8988T (cell line): ENCODE data around the gene IRF2.
A peak's percentile ranks its signal among the peaks of the same experiment; 100 is the strongest.

Source experiments
- DNase-seq: peaks from one replicate; pipeline ENCODE4 v3.0.0; 2011

IRF2 gene

DNA sequence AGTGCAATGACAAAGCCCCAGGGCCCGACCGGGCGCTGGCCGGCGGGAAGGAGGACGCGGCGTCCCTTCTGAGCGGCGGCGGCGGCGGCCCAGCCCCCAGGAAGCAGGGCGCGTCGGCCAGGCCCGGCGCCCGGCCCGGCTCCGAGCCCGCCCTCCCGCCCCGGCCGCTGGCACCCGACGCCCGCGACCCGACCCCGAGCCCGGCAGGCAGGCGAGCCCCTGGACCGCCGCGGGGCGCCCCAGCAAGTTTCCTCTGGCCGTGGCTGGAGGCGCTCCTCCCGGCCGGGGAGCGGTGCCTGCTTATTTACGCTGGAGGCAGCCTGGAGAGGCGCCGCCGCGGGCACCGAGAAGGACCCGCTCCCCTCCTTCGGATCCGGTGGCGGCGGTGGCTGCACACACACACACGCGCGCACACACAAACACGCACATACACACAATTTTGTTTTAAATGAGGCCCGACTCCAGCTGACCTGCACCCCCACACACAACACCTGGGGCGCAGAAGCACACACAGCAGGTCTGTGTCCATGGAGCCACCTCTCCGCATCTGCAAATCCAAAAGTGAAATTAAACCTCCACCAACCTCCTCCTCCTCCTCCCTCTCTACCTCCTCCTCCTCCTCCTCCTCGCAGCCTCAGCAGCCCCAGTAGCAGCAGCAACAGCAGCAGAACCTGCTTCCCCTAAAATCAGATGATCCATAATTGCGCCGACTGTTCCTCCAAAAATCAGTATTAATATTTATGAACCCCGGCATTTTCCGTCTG lies 669 bp downstream of the IRF2 start:
- DNase-seq, result peak; percentile 35

DNA sequence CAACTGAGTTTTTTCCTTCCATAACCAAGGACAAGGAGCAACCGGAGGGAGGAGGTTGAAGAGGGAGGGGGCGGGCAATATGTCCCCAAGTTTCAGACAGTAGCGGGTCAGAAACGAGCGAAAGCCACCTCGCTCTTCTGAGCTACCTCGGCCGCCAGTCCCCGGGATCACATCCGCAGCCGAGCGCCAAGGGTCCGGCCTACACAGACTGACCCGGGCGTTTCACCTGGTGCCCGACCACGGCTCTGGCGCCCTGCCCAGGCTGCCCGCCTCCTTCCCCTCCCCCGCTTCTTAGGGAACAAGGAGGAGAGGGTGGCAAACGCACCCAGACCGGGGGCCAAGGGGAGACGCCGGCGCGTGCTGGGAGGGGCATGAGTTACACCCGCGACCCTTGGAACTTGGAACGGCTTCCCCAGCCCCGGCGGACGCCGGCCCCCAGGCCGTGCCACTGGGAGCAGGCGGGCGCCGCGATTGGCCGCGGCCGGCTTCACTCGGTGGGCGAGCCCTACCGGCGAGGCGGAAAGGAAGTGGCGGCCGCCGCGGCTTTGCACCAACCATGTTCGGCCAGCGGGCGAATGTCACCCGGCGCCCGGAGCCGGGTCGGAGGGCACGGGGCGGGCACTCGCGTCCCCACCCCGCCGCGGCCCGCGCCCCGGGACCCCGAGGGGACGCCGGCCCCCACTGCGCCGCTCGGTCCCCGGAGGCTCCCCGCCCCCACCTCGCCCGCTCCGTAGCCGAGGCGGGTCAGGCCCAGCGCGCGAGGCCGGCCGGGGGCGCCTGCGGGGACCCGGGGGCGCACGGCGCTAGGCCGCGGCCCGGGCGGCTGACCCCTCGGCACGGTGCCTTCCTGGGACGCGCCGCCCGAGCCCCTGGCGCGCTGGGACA lies 1.5 kb downstream of the IRF2 start:
- peak; percentile 75 for DNase-seq

DNA sequence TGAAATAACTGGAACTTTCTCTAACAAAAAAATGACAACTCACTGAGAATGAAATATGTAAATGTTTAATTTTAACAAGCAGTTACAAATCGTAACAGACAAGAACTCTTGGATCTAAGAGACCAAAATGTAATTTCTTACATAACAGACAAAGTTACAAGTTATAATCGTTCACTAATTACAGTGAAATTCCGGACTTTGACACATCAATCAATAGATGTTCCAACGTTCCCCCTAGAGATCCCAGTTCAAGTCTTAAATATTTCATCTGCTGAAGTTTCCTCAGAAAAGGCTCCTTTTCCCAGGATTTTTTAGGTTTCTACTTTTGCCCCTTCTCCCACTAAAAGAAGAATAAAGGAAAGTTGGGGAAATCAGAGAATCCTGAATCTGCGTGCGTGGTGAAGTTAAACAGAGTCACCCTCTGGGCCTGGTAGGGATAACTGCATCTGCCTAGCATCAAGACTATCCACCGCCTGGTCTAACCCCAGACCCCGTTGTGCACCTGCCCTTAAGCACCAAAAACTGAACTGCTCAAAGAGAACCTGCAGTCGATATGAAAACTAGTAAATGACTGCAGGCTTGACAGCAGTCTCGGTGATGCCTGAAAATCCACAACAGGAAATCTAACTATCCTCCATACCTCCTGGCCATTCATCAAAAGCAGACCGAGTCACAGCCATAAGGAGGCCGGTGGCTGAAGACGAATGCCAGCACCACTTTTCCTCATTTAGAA lies 2.3 kb downstream of the IRF2 start:
- peak; percentile 46 for DNase-seq

DNA sequence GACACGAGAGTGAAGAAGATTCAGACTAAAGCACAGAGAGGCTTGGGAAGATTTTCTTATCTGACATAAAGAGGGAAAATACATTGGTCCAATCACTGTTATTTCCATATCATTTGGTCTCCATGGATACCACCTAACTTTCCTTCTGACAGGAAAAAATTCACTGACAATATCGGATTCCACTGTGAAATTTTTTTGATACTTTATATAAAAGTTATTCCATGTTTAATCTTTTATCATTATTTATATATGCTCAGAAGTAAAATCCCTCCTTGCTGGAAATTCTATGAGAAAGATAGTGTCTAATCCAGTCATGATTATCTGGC lies 3.6 kb downstream of the IRF2 start:
- no peak for DNase-seq

DNA sequence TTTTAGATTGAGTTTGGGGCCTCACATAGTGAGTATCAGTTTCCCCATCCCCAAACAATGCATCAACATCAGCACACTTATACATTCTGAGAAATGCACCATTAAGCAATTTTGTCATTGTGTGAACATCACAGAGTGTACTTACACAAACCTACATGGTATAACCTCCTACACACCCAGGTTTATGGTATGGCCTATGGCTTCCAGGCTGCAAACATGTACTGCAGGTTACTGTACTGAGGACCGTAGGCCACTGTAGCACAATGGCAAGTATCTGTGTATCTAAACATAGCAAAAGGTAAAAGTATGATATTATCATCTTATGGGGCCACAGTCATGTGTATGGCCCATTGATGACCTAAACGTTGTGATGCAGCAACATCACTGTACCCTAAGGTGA lies 7.7 kb downstream of the IRF2 start:
- no peak for DNase-seq

GRCh38 chr4:184464759-184465454 lies 9.4 kb downstream of the IRF2 start:
- DNase-seq, result no peak

DNA sequence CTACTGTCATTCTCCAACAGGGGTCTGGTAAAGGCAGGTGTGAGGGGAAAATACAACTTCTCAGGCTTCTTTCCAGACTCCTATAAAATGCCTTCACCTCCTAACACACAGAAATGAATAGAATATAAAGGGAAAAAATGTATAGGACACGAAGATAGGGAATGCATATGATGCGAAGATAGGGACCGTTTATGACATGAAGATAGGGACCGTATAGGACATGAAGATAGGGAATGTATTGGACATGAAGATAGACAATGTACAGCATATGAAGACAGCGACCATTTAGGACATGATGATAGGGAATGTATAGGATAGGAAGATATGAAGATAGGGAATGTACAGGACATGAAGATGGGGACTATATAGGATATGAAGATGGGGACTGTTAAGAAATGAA lies 10.5 kb downstream of the IRF2 start:
- no peak for DNase-seq

GRCh38 chr4:184463158-184463557 lies 11.2 kb downstream of the IRF2 start:
- no peak for DNase-seq

GRCh38 chr4:184462724-184463123 lies 11.6 kb downstream of the IRF2 start:
- no peak for DNase-seq

- DNase-seq, result no peak
Measured at GRCh38 chr4:184461711-184462441, 12.5 kb downstream of the IRF2 start.

DNA sequence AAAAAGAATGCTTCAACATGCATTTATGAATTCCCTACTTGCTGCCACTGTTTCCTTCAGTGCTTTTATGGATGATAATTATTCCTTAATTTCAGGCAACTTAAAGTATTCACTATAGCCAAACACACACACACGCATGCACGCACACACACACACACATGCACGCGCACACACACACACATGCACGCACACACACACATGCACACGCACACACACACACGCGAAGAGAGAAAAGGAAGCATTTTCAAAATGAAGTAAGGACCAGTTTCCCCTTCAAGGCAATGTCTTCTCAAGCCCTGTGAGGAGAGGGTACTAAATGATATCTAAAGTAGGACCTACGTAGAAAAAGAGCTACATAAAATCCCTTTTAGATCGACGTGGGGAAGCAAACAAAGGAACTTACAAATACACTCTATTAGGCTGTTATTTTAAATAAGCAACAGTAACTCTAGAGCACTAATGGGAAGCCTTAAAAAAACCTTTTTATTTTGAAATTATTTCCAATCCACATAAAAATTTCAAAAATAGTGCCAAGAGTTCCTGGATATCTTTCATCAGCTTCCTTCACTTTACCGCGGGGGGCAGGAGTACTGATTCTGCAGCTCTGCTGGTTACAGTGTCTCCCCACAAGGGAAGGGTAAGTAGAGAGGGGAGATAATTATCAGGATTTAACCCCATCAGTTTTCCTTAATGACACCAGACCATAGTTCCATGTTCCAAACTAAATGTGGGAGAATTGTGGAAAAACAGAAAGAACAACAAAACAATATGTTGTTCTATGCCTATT lies 13.7 kb downstream of the IRF2 start:
- DNase-seq, result no peak

DNA sequence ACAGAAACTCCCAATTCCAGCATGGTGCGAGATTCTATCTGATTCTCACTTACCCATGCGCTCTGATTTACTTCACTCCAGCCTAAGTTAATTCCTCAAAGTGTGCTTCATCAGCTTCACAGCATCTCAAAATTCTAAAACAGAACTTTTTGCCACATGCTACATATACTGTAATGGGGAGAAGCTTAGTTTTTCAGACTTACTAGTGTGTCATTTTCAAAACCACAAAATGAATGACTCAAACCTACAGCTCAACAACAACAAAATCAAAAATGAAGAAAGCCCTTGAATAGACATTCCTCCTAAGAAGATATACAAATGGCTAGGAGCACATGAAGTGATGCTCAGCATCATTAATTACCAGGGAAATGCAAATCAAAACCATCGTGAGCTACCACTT lies 14.9 kb downstream of the IRF2 start:
- no peak for DNase-seq

DNA sequence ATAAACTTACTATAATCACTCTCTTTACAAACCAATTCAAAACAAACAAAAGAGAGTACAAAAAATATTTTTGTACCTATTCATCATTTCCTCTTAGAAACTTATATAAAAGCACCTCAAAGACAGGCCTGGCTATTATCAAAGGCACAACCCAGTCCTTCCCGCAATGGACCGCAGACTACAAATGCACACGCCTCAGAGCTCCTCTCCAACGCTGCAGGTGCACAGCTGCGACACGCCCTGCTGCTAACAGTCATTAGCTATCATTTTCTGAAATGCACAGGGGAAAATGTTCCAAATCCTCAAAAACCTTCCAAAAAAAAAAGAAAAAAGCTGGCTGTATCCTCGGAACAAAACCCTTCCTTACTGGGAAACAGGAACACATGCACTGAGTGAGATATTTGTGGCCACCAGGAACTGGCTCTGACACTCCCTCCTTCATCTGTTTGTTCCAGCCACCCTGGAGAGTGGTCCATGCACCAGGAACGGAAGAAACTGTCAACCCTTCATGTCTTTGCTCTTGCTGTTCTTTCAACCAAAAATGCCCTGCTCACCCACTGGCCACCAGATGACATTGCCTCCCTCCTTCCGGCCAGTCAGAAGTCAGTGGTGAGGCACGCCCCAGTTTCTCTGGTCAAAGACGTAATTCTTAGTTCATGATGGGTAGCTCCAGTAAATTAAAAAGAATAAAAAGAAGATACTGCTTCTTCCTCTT lies 16.7 kb downstream of the IRF2 start:
- no peak for DNase-seq

GRCh38 chr4:184456337-184456736 lies 18.0 kb downstream of the IRF2 start:
- DNase-seq, result no peak

GRCh38 chr4:184455299-184455698 lies 19.1 kb downstream of the IRF2 start:
- no peak for DNase-seq

DNA sequence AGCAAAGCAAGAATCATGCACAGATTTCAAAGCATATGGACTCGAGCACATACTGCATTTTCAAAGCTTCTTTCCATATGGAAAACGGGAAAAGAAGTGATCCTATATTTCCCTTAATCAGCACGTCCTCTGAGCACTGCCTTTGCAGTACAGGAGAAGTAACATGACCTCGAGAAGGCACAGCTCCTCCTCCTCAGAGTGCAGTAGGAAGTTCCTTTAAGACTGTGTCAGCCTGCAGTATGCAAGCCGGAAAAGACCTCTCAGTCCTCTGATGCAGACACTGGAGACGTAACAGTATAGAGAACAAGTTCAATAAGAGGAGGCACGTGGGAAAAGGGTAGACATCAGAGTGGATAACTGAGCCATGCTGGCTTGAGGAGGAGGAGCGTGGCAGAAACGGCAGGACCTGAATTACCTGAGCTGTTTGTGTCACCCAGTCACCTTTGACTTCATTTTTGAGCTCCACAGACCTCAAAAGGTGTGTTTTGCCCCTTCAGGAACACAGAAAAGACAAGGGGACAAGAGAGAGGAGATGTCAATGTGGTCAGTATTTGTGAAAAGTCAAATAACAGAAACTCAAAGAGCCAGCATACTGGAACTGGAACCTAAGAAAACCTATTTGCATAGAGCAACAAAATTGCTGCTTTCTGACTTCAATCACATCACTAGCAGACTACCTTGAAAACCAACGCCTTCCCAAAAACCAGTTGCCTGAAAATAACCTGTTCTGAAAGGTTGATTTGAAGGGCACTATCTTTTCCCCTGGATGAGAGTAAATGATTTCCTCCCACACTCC lies 20.8 kb downstream of the IRF2 start:
- DNase-seq, result peak; percentile 52

GRCh38 chr4:184452740-184453139 lies 21.6 kb downstream of the IRF2 start:
- DNase-seq, result no peak

GRCh38 chr4:184451726-184452125 lies 22.6 kb downstream of the IRF2 start:
- DNase-seq, result no peak

DNA sequence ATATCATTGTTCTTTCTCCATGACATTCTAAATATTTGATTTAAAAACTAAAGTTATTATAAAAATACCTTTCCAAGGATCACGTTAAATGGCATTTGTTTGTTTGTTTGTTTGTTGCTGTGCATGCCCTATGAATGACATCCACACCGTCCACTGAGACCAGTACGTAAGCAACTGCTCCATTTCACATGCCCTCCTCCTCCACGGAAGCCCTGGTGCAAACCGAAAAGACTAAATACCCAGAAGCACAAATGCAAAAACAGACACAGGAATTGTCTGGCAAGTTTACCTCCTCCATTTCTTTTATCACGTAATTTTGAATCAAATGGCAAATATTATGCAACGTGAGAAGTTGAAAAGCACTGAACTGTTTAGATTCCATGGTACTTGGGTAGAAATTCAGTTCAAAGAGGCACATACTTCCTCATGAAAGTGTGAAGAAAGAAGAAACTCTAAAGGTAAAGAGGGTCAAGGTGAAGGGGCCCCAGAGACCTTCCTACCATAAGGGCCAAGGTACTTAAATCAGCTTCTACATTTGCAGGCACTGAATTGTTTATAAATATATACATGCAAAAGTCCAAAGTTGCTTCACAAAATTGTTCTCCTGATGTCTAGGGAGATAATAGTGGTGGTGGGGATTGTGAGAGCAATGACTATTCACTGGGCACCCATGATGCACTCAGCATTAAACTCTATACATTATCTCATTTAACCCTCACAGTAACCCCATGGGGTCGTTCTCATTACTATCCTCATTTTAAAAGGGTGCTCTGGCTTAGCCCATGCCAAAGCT lies 23.4 kb downstream of the IRF2 start:
- no peak for DNase-seq
